ENCODE data around the gene APBA2.
"Not testable (repeated sequence)": the region's sequence is repeated elsewhere in the genome, so short reads cannot be mapped to it uniquely, and the experiment has no call there.

The APBA2 gene

DNA sequence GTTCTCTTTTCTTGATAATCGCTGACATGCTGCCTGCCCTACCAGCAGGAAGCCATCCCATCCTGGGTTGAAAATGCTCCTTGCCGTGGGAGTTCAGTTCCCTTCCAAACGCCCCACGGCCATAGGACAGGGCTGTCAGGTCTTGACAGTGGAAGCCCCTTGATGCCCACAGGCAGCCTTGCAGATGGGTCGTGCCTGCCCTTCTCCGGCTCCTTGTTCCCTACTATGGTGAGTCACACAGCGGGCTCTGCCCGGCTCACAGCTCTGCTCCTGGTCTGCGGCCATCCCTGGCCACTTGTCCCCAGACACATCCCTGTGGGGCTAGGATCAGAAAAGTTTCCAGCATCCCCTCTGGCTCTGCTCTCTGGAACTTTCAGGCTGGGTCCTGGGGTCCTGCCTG, 6.2 kb upstream of the APBA2 start:
- no peak for DNase-seq

DNA sequence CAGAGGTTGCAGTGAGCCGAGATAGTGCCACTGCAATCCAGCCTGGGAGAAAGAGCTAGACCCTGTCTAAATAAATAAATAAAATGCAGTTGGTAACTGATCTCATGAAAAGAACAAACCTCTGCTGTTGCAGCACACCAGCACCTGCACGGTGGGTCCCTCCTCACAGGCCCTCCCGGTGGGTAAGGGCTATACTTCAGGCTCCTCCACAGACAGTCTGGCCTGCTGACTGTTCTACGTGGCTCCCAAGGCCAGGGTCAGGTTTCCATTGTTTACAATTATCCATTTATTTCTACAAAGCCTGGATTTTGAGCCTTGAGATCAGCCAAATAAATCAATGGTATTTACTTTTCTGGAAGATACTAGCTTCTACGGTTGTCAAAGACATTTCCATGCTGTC, 5.1 kb upstream of the APBA2 start:
- no peak for DNase-seq

DNA sequence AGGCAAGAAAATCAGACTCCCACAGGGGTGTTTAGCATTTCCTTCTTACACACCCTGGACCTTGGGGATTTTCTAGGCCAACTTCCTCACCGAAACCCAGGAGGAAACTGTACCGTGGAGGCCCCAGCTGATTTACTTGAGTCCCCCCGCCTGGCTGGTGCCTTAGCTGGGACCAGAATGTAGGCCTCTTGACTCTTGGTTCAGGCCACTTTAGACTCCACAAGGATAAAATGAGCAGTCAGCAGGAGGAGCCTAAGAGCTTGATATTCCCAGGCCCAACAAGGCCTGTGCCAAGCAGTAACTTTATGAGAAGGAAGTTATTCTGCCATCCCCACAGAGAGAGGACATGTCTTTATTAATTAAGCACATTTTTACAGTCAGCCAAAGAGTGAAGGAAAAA, 4.6 kb upstream of the APBA2 start:
- no peak for DNase-seq

DNA sequence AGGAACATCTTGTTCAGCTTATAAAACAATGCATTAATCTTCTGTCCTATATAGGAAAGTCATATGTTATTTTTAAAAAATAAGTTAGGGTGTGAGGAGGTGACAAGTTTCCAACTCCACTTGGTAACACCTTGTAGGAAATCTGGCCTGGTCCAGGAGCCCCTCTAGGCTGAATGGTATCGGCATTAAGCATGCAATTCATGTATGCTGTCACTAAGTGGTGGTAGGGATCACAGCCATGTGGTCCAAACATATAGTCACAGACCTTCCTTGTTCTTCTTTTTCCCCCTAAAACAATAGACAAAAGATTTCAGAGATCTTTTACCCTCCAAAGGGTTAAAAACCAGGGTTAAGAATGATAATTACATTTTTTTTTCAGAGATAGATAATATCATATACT, 4.2 kb upstream of the APBA2 start:
- DNase-seq, result no peak

DNA sequence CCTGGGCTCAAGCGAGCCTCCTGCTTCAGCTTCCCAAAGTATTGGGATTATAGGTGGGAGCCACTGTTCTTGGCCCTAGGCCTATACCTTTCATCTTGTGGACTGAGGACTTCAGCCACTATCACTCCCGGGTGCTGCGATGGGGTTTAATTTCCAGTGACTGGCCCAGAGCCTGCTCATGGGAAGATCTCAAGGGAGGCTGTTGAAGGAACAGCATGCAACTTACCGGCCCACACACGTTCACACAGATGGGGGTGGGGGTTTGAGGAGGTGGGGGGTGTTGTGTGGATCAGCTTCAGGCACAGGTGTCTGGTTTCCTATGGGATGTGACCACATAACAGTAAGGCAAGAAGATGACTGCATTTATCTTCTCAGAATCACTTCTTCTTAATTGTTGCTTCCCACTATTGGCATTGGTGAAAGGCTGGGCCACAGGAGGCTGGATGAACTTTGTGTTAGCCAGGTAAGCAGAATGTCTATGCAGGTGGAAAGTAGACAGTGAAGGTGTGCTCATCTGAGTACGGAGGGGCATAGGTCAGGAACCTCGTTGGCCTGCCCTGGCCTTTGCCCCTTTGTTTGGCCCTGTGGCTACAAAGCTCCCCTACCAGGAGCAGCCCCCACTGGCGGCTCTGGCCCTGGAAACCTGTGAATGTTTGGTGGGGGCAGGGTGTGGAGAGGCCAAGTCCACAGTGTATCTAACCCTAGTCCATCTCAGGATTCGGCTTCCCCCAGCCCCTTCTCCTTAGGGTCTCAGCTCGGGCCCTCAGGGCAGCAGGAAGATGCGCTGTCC, 1.4 kb upstream of the APBA2 start:
- DNase-seq, result no peak

DNA sequence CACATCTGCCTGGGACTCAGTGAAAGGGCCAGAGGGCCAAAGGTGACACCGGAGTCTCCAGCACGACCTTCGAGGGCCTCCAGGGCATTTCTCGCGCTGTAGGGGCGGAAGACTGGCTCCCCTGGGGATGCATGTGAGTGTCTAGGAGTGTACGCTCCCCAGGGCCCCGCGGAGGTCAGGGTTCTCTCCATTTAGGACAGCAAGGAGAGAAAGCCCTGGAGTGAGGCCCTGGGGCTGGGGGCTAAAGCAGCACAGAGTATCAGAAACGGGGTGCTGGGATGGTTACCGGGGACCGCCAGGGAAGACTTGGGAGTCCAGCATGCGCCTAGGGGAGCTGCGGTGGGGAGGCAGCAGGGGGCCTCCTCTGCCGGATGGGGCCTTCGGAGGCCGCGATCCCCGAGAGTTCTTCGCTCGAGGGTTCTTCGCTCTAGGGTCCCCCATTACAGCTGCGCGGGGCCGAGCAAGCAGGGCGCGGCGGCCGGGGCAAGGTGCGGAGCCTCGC, 595 bp upstream of the APBA2 start:
- DNase-seq, result no peak

DNA sequence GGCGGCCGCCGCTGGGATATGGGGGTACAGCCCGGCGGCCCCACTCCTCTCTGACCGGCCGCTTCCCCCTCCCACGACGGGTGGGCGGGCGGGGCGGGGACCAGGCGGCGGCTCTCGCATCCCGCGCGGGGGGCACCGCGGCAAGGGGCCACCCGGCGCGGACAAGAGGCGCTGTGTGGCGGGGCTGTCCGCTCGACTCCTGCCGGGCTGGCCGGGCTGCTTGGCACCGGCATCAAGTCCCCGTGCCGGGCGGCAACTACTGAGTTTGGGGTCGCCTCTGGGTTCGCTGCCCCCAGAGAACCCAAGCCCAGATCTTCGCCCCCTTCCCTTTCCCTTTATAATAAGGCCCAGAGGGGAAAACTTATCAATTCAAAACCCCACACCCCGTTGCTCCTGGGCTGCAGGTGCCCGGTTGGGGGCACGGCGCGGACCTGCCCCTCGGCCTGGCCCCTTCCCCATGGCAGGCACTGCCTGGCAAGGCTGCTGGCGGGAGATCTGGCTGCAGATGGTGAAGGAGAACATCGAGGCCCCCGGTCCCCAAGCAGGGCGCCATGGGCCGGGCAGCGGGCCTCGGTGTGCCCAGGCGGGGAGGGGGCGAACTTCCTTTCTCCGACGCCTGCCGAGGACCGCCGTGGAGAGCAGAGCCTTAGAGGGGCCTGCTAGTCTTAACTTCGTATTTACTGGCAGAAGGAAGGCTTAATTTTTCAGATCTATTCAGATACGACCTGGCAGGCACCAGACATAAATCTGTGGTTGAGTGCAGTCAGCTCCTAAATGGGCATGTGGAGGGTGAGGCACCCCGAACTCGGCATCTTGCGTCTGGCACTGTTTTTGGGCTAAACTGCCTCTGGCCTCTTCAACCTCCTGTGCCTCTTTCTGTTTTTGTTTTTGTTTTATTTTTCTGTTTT, 911 bp downstream of the APBA2 start:
- DNase-seq, result peak; percentile 75

DNA sequence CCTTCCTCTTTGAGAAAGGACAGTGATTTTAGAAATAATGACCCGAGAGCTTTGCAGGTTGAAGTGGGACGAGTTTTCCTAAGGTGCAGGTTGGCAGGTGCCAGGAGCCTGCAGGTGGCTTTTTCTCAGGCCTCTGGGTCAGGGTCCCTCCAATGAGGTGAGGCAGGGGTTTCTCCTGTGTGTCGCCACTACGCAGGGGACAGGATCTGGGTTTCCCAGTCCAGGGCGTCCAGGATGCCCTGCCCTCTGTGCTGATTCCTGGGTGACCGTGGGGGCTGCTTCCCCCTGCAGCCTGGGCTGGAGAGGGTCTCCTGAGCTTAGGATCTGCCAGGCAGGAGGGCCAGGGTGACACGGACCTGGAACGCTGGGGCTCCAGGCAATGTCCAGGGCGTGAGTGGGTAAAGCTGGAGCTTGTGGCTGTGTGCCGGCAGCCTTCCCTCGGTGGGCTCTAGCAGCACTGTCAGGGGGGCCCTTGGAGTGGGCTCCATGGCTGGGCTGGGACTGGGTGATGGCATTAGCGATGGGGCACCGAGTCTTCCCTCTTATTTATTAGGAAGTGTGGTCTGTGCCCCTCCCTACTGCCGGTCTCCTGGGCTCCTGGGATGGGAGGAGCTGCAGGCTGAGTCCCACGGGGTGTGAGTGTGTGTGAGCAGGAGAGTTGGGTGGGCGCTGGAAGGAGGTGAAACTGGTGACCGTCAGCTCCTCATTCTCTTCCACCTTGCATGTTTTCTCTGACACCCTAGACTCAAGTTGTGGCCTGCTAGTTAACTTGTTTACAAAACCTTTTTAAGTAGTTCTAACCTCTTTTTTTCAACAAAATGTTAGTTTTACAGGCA, 1.8 kb downstream of the APBA2 start:
- DNase-seq, result no peak

DNA sequence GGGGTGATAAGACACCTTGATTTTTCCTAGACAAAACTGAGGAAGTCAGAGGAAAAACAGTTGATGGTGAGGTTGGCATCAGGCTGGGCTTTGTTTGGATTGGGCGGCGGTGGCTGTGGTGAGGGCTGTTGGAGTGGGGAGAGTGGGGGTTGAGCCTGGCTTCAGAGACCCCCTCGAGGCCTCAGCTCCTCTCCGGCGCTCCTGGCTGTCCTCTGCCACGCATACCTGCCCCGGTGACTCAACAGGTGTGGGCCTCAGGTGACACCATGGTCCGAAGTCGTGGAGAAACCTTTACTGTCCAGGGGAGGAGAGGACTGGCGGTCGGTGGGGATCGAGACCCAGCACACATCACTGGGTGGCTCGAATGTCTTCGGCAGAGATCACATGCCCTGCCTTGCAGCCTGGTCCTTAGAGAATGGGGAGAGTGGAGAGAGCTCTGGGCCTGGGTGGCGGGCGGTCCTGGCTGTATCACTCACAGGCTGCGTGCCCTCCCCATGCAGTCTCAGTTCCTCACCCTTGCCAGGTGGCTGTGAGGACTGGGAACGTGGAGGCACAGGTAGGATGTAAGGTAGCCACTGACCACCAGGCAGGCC, 2.6 kb downstream of the APBA2 start:
- DNase-seq, result no peak

DNA sequence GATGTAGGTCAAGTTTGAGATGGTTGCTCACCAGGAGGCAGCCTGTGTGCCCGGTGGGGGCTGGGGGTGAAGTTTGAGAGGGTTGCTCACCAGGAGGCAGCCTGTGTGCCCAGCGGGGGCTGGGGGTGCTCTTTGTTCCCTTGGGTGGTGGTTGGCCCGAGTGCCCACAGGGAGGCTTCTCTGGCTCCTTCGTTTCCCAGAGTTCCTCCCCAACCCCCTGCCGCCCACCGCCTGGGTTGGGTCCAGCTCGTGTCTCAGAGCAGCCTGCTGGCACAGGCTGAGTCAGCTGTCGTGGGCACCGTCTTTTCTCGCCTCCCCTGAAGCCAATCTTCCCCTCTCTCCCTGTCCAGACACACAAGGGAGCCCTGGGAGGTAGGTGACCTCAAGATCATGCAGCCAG, 3.1 kb downstream of the APBA2 start:
- DNase-seq, result no peak

DNA sequence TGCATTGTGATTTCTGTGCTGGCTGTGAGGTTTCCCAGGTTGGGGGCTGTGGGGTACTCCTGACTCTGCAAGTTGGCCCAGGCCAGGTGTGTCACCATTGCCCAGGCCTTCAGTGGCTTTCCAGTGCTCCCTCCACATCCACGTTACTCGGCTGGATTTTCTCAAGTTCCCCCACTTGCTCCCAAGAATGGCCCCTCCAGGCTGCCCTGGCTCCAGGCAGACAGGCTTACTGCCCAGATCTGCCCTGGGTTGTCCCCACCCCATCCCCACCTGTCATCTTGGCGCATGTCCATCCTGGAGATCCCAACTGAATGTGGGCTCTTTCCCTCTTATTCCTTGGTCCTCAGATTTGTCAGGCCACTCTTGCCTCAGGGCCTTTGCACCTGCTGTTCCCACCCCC, 3.6 kb downstream of the APBA2 start:
- DNase-seq, result no peak

DNA sequence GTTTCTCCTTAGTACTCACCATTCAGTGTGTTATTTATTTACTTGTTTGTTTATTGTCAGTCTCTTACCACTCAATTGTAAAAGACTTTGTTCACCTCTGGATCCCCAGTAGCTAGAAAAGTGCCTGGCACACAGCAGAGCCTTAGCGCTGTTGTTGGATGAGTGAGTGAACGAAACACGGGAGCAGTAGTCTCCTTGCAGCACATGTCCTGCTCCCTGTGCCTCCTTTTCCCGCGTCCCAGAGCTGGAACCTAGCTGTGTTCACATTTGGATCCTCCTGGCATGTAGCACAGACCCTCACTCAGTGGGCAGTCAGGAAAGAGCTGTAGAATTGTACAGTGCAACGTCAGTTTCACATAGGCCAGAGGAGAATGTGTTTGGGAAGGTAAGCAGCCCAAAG, 4.1 kb downstream of the APBA2 start:
- not testable (repeated sequence) for DNase-seq

DNA sequence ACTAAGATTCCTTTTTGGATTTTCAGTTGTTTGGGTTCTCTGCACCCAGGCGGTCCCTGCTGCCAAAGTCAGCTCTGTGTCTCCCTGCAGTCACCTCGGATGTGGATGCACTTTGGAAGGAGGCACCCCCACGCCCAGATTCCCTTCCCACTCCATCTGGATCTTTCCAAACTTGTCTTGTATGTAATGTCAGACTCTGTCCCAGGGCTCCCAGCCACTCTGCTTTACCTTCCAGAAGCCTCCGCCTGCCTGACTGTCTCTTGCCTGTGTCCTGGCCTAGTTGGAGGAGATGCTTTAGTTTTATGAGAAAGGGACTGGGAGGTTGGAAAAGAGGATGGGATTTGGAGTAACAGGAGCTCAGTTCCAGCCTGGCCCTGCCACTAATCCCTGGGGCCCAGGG, 4.5 kb downstream of the APBA2 start:
- DNase-seq, result not testable (repeated sequence)

DNA sequence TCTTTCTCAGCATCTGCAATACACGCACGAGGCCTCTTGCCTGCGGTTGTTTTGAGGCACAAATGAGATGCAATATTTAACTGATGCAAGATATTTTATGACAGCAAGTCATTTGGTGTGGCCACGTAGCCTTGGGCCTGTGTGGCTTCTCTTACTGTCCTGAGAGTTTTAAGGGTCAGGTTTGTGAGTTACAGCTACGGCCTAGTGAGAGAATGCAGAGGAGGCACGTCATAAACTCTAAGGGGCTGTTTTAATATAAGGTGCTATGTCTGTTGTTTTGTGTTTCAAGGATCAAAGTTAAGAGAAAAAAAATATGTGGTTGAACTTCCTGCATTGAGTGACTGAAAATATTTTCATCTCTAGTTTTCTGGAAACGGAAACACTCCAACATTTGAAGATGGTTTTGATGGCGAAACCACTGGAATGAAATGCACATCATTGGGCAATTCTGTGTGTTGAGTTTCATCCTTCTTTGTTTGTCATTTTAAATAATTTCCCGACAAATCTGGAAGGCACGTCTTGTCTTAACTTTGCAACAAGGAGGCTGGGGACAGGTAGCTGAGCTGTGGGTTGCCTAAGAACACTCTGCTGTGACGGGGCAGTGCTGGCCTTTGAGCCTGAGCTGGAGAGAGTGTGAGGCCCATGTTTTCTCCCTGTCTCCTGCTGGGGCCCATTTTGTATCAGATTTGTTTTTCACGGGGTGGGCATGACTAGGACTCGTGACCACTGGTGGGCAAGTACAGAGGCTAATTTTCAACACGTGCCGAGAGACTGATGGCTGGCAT, 5.1 kb downstream of the APBA2 start:
- DNase-seq, result no peak

DNA sequence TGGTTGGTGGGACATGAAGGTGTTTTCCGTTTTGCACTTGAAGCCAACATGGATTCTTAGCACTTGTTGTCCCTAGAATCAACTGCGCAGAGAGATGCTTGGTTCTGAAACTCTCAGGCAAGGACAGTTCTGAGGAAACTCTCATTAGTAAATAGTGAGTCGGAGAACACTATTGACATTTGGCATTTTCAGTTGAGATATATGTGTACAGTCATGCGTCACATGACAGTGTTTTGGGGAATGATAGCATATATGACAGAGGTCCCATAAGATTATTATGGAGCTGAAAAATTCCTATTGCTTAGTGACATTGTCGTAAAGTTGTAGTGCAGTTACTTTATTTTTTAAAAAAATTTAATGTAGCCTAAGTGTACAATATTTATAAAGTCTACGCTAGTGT, 5.8 kb downstream of the APBA2 start:
- DNase-seq, result no peak

DNA sequence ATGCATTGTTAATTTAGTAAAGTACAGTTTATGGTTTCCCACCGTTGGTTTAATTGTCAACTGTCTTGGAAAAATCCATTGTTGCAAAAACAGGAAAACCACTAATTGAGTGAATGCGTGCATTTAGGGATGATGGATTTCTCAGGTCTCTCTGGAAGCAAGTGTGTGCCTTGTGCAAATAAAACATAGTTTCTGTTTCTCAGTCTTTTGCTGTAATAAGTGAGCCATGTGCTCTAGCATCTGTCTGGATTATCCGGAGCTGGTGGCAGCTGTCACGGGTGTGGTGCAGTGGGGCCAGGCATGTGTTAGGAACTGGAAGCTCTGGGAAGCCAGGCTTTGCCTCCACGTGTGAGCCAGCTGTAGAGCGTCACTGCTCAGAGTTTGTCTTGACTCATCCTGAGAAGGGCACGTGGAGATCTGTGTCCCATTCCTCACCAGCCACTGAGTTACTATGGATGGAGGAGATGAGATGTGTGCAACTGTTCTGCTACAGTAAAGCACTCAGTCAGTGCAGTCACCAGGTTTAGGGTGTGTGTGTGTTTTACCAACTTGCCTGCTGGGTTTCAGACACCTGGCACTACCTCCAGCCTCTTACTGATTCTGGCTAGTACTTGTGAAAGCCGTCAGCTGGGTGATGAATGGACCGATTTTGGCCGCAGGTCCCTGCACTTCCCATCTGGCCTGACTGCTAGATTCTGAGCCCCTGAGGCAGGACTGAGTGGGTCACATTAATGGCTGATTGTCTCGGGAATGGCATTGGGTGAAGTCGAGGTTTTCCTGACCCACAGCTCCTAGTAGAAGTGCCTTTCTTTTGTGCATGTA, 7.2 kb downstream of the APBA2 start:
- no peak for DNase-seq

DNA sequence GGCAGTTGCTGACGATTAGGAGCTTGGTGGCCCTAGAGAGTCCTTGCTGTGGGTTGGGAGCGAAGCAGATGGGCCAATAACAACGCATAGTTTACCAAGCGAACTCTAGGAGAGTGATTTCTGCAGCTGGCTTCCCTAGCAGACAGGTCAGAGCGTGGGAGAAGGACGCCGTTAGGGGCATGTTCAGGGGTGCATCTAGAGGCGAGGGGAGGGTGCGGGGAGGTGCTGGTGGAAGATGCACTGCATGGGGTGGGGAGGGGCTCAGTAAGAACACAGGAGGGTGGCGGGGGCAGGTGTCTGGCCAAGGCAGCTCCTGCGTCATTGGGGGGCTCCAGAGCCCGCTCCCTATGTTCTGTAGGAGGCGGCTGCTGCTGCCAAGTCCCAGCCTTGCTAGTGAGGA, 8.9 kb downstream of the APBA2 start:
- no peak for DNase-seq

DNA sequence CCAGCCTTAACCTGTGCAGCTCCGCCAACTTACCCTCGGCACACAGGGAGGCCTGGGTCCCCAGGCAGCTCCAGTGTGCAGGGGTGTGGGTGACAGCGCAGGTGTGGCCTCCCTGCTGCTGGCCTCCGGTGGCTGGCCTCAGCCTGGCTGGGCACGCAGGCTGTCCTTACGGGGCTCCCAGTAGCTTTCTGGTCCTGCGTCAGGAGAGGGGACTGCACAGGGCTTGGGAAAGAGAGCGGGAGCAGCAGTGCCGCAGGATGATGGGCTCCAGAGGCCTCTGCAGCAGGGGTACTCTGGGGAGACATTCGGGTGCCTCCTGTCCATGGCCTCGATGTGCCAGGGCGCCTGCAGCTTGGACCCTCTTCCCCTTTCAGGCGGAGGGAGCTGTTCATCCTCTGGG, 9.4 kb downstream of the APBA2 start:
- no peak for DNase-seq

DNA sequence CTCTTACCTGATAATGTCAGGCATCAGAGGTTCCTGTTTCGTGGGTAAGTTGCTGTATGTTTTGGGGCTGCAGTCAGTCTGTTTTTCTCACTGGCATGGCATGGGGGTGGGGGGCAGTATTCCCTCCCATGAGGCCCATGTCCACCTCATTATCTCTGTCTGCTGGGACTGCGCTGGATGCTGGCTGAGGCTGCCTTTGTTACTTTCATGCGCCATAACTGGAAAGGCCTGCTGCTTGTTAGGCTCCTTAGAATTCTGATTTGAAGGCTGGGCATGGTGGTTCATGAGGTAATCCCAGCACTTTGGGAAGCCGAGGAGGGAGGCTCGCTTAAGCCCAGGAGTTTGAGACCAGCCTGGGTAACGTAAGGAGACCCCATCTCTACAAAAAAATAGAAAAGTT, 9.8 kb downstream of the APBA2 start:
- DNase-seq, result no peak

DNA sequence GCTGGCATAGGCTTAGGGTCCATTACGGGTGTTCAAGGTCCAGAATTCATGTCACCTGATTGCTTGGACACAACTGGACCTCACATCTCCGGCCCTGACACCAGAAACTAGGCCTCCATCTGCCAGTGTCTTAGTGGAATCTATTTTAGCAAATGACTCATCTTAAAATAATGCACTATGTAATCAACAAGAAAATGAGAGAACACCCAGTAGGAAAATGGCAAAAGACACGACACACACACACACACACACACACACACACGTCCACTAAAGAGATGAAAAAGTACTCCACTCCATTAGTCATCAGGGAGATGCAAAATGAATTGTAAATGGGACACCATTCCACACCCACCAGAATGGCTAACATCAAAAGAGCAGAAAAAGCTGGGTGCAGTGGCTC, 11.2 kb downstream of the APBA2 start:
- DNase-seq, result no peak

Data from activated CD8-positive, alpha-beta memory T cell treated with anti-CD3 and anti-CD28 coated beads for 24 hours (primary cell).